Right lobe of liver (tissue), 6 donors: ENCODE data around the gene TELO2. TPM values are rescaled to one million over a fixed set of nuclear protein-coding genes. Genes with fewer than 3 reads are reported as not detected.

Experiments
- ATAC-seq, 4 donors: fragments of 200-7000 bp; cut with Tn5 transposase; one replicate each; pipeline ENCODE4 v1.9.1; 2020; ENCODE audit warnings: mild to moderate bottlenecking in 4 of 4, moderate library complexity in 4 of 4
- DNase-seq, 3 donors: peaks; one replicate each; pipeline ENCODE4 v3.0.0-alpha.2; 2020
- H3K27ac ChIP-seq, 3 donors: fragments of 200-600 bp; one replicate each; pipeline ENCODE4 v1.8.0; 2022
- H3K27me3 ChIP-seq, 2 donors: fragments of 200-600 bp; one replicate each; pipeline ENCODE4 v1.8.0; 2022
- H3K36me3 ChIP-seq, 4 donors: fragments of 200-600 bp; sonication (generic) in 1 of 4; one replicate each; pipeline versions ENCODE4 v1.5.1 to v1.8.0; 2017 to 2022; ENCODE audit warnings: control low read depth in 1 of 4
- H3K4me1 ChIP-seq, 4 donors: fragments of 200-600 bp; sonication (generic) in 1 of 4; one replicate each; pipeline versions ENCODE4 v1.5.1 to v1.8.0; 2017 to 2022; ENCODE audit warnings: control low read depth in 1 of 4
- H3K4me3 ChIP-seq, 3 donors: fragments of 200-600 bp; one replicate each; pipeline ENCODE4 v1.8.0; 2022
- H3K9me3 ChIP-seq, 4 donors: fragments of 200-600 bp; sonication (generic) in 1 of 4; one replicate each; pipeline versions ENCODE4 v1.5.1 to v1.8.0; 2017 to 2022; ENCODE audit warnings: control low read depth in 1 of 4
- POLR2A ChIP-seq: fragments of 450-650 bp; IDR thresholded peaks from one replicate; pipeline ENCODE4 v1.6.1; 2017; ENCODE audit warnings: antibody characterized with exemption, mild to moderate bottlenecking
- WGBS: methylation state at CpG from one replicate; pipeline ENCODE4 v1.1.6; 2018; ENCODE audit warnings: low coverage, low lambda C conversion rate; ENCODE audit not compliant: insufficient coverage; ENCODE audit errors: missing lambda C conversion rate; 5-methylcytosine and 5-hydroxymethylcytosine counted together
- intact Hi-C, 2 donors: fragments of 100-400 bp; cut with DNase I; formaldehyde crosslinking; loops; one replicate each; pipeline versions ENCODE4 v1.11.2 to v1.14.1; 2022
- total RNA-seq, 6 experiments: library from RNA; depleted of rRNA in 2 of 6; stranded (reverse); fragments of >200 nt in 2 of 6; fragmentation: NEBNext Ultra II Directional in 3 of 6; extraction: Animal tissue kit (Norgen Biotek cat#: 25700) in 3 of 6; gene quantifications; one replicate each; pipeline versions ENCODE4 v1.1.0 to v1.2.4, GENCODE V29; 2016 to 2023
- TF ChIP-seq, protein P1 (sequence below), 4 donors: fragments of 200-600 bp in 3 of 4; fragments of 450-650 bp in 1 of 4; IDR thresholded peaks; one replicate each; pipeline versions ENCODE4 v1.5.1 to v1.8.0; 2016 to 2022; ENCODE audit warnings: antibody characterized with exemption in 4 of 4, mild to moderate bottlenecking in 2 of 4
- donor health status: DM: no; HTN: yes; CAD: no.
- donor health status: DM: no; HTN: no; CAD: no.
- donor health status: DM: no; HTN: no; CAD: no.
- donor health status: DM: no; HTN: yes; CAD: no.
- donor health status: DM: no; HTN: yes; CAD: no.

The TELO2 gene
- total RNA-seq, 6 experiments from 2014 or later = 9.5 to 31.0 (median 20.8) TPM

DNA sequence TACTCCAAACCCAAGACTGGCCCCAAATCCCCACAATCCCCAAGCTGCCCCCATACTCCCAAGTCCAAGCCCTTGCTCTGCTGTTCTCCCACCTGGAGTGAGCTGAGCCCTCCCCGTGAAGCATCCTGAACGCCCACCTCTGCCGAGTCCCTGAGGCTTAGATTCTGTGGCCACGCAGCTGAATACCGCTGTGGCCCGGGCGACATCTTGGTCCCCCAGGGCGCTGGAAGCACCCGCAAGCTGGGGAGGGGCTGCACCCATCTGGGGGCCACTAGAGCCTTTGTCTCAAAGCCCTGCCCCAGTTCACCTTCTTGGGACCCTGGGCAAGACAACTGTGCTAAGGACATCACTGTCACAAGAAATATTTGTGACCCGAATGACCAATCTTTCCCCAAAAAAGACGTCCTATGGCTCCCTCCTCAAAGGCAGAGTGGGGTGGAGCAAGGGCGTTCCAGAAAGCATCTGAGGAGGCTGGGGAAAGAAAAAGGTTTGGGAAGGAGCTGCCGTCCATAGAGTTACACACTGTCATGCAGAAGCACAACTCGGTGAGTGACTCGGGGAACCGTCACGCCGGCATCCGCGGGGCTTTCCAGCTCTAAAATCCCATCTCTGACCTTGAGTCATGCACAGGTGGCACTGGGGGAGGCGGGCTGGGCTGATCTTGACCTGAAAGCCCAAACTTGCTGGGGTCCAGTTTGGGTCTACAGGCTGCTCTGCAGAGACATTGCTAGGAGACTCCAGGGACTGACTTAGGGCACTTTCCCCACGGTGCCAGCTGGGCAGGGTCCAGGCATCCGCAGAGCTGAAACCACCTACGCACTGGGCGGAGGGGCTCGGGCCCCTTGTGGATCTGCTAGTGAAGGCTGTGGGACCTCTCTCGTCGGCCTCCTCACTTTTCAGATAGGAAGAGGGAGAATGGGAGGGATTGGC, 11.0 kb upstream of the TELO2 start:
- ATAC-seq (no peak), DNase-seq (no peak)

DNA sequence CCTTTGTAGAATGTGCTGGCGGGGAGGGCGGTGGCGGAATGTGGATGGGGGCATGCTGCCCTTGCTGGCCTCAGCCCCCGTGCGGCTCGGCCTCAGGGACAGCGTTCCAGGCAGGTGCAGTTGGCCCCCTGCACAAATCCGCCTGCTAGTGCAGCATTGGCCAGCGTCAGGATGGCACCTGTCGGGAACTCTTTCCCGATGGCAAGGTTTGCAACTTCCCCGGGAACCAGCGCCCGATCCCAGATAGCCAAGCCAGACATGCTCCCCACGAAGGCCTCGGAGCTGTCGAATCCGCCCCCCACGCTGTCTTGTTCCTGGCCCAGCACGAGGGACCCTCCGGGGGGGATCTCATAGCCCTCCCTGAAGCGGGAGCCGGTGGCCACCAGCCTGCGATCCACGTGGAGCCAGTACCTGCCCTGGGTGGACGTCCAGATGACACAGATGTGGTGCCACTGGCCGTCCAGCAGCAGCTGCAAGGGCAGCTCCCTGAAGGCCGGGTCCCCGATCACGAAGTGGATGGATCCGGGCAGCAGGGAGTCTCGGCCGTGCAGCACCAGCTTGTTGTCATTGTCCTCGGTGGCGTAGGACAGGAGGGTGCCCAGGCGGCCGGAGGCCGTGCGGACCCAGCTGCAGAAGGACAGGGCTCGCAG, 7.2 kb upstream of the TELO2 start:
- Histone ChIP-seq H3K27ac (no peak overlapping the region), H3K27me3 (no peaks in the 10 kb centered on the region), H3K4me1 (no peaks in the 10 kb centered on the region), H3K9me3 (no peaks in the 10 kb centered on the region), H3K36me3 (no peaks in the 10 kb centered on the region), H3K4me3 (no peak overlapping the region)
- no peak for DNase-seq
- ATAC-seq = peak in 1 of 4 donors; percentile 9
- TF ChIP-seq, protein P1, sequence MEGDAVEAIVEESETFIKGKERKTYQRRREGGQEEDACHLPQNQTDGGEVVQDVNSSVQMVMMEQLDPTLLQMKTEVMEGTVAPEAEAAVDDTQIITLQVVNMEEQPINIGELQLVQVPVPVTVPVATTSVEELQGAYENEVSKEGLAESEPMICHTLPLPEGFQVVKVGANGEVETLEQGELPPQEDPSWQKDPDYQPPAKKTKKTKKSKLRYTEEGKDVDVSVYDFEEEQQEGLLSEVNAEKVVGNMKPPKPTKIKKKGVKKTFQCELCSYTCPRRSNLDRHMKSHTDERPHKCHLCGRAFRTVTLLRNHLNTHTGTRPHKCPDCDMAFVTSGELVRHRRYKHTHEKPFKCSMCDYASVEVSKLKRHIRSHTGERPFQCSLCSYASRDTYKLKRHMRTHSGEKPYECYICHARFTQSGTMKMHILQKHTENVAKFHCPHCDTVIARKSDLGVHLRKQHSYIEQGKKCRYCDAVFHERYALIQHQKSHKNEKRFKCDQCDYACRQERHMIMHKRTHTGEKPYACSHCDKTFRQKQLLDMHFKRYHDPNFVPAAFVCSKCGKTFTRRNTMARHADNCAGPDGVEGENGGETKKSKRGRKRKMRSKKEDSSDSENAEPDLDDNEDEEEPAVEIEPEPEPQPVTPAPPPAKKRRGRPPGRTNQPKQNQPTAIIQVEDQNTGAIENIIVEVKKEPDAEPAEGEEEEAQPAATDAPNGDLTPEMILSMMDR (IDR thresholded peaks at IDR 0.05) = no peak
- no peak for TF ChIP-seq POLR2A
- intact Hi-C loops = no loop called here
- no CpG with 5 or more reads among the region's 40 CpGs for WGBS

More for the DNA sequence above, 11.0 kb upstream of the TELO2 start:
- no peaks in the 10 kb centered on the region for H3K9me3 ChIP-seq
- WGBS = 57% methylated on average over 5 of the region's 28 CpGs
- TF ChIP-seq, protein P1 (IDR thresholded peaks at IDR 0.05) = no peak
- no peak for TF ChIP-seq POLR2A
- no peak overlapping the region for H3K27ac ChIP-seq
- no peaks in the 10 kb centered on the region for H3K36me3 ChIP-seq
- intact Hi-C loops = no loop called here
- H3K4me1 ChIP-seq = no peaks in the 10 kb centered on the region
- no peak overlapping the region for H3K4me3 ChIP-seq
- no peaks in the 10 kb centered on the region for H3K27me3 ChIP-seq

DNA sequence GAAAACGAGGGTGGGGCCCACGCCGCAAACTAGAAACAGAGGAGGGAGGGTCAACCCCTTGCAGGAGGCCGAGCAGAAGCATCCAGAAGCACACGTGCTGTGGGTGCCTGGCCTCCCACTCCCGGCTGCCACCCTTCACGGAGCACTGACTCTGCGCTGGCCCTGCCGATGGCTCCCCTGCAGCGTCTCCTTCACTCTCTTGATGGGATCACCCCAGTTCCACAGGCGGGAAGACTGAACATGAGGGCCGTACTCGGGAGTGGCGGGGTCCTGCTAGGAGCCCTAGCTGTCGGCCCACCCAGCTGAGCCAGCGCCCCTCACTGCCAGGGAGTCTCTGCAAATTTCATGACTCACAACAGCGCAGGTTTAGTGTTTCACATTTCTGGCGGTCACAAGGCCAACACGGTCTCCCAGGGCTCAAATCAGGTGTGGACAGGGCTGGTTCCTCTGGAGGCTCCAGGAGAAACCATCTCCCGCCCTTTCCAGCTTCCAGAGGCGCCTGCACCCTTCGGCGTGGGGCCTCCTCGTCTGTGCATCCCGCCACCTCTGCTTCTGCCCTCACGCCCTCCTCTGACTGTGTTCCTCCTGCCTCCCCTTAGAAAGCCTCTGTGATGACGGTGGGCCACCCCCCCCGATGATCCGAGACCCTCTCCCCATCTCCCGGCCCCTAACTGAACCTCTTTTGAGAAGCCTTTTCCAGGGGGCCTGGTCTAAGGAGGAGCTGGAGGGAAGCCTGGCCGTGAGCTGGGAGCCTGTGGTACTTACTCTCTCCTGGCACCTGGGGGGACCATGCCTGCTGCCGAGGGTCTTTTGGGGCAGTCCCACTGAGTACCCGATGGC, 6.4 kb upstream of the TELO2 start:
- H3K27me3 ChIP-seq = no peaks in the 10 kb centered on the region
- TF ChIP-seq POLR2A = no peak
- TF ChIP-seq, protein P1 (IDR thresholded peaks at IDR 0.05) = no peak
- H3K36me3 ChIP-seq = no peaks in the 10 kb centered on the region
- WGBS = 77% methylated on average over 9 of the region's 33 CpGs
- H3K4me1 ChIP-seq = no peaks in the 10 kb centered on the region
- intact Hi-C loops = no loop called here
- no peak overlapping the region for H3K27ac ChIP-seq
- H3K4me3 ChIP-seq = no peak overlapping the region
- ATAC-seq (no peak), DNase-seq (no peak)
- H3K9me3 ChIP-seq = no peaks in the 10 kb centered on the region

DNA sequence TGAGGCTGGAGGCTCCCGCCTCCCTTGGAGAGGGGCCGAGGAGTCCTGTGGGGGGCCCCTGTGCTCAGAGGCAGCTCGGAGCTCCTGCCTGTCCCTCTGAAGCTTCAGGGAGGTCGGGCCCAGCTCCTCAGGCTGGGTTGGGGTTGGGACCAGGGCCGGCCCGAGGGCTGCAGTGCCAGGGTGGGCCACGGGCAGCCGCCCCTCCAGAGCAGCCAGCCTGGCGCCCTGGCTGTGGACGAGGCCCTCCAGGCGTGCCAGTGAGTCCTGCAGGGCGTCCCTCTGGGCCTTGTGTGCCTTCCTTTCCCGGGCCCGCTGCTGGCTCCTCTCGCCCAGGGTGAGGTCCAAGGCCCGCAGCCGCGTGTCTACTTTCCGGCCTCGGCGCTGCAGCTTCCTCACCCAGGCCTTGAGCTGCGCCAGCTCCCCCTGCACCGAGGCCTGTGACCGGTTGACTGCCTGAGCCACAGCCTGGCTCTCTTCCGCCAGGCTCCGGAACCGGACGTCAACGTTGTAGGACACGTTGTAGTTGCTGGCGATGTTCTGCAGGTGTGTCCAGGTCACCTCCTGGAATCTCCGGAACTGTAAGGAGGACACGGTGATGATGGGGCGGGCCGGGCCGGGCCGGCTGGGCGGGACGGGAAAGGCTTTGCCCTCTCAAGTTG, 5.6 kb upstream of the TELO2 start:
- Histone ChIP-seq H3K27ac (no peak overlapping the region), H3K9me3 (no peaks in the 10 kb centered on the region), H3K4me1 (peaks cover 0 to 1% (median 0%) of the 10 kb centered on the region in 4 donors), H3K4me3 (no peak overlapping the region), H3K27me3 (no peaks in the 10 kb centered on the region), H3K36me3 (no peaks in the 10 kb centered on the region)
- TF ChIP-seq, protein P1 (IDR thresholded peaks at IDR 0.05) = no peak
- TF ChIP-seq POLR2A = no peak
- ATAC-seq (peak in 1 of 4 donors; percentile 24), DNase-seq (no peak)
- intact Hi-C loops = no loop called here
- 40% methylated on average over 1 of the region's 39 CpGs for WGBS
